LNCAP (cell line): ENCODE data around the gene L3MBTL4.

Experiments
- CTCF ChIP-seq: fragments of 450-650 bp; IDR thresholded peaks from 2 replicates; pipeline ENCODE4 v1.5.1; 2017; ENCODE audit warnings: mild to moderate bottlenecking

The L3MBTL4 gene

GRCh38 chr18:6254456-6254855 lies 160.3 kb downstream of the L3MBTL4 start:
- no peak for TF ChIP-seq CTCF

- TF ChIP-seq CTCF: no peak
These were observed 163.6 kb downstream of the L3MBTL4 start for GRCh38 chr18:6251084-6251483.

GRCh38 chr18:6249788-6250187 lies 164.9 kb downstream of the L3MBTL4 start:
- TF ChIP-seq CTCF: no peak

GRCh38 chr18:6249170-6249569 lies 165.5 kb downstream of the L3MBTL4 start:
- TF ChIP-seq CTCF: no peak

GRCh38 chr18:6248017-6248416 lies 166.7 kb downstream of the L3MBTL4 start:
- TF ChIP-seq CTCF: no peak

GRCh38 chr18:6242004-6242403 lies 172.7 kb downstream of the L3MBTL4 start:
- no peak for TF ChIP-seq CTCF

GRCh38 chr18:6239716-6240115 lies 175.0 kb downstream of the L3MBTL4 start:
- no peak for TF ChIP-seq CTCF

GRCh38 chr18:6236258-6236657 lies 178.5 kb downstream of the L3MBTL4 start:
- TF ChIP-seq CTCF: no peak
